Measurements from ENCODE around the gene SEL1L2. TPM values are rescaled to one million over a fixed set of nuclear protein-coding genes. Genes with fewer than 3 reads are reported as not detected.

Gene SEL1L2
- not detected for total RNA-seq (ENCODE audit: unreplicated experiment)
- long read RNA-seq: 0 reads

GRCh38 chr20:13990465-13990864 lies at the start of gene SEL1L2:
Gene SEL1L2, minus strand, starts transcription at chr20:13990614. Its CDS starts 80 bp downstream, at chr20:13990534.
- no peak within 1 kb of the TSS for H3K4me3 Mint-ChIP-seq (ENCODE audit: unreplicated experiment)
- peak; percentile 29 for DNase-seq (ENCODE audit: low spot score)

GRCh38 chr20:14036567-14036966 lies 46.2 kb upstream of the SEL1L2 start:
- no peak overlapping the region for H3K4me3 Mint-ChIP-seq (ENCODE audit: unreplicated experiment)
- no peaks in the 10 kb centered on the region for H3K4me1 Mint-ChIP-seq (ENCODE audit: unreplicated experiment)
- no peaks in the 10 kb centered on the region for H3K27me3 Mint-ChIP-seq (ENCODE audit: unreplicated experiment)
- no peaks in the 10 kb centered on the region for H3K9me3 Mint-ChIP-seq (ENCODE audit: unreplicated experiment)
- no peak for DNase-seq (ENCODE audit: low spot score)
- TF ChIP-seq, protein P1, sequence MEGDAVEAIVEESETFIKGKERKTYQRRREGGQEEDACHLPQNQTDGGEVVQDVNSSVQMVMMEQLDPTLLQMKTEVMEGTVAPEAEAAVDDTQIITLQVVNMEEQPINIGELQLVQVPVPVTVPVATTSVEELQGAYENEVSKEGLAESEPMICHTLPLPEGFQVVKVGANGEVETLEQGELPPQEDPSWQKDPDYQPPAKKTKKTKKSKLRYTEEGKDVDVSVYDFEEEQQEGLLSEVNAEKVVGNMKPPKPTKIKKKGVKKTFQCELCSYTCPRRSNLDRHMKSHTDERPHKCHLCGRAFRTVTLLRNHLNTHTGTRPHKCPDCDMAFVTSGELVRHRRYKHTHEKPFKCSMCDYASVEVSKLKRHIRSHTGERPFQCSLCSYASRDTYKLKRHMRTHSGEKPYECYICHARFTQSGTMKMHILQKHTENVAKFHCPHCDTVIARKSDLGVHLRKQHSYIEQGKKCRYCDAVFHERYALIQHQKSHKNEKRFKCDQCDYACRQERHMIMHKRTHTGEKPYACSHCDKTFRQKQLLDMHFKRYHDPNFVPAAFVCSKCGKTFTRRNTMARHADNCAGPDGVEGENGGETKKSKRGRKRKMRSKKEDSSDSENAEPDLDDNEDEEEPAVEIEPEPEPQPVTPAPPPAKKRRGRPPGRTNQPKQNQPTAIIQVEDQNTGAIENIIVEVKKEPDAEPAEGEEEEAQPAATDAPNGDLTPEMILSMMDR (IDR thresholded peaks at IDR 0.05; ENCODE audit: unreplicated experiment): no peak
- H3K27ac Mint-ChIP-seq (ENCODE audit: unreplicated experiment): no peak overlapping the region
- no peaks in the 10 kb centered on the region for H3K36me3 Mint-ChIP-seq (ENCODE audit: low read depth, unreplicated experiment)

More at GRCh38 chr20:13990465-13990864, at the start of gene SEL1L2:
- Mint-ChIP-seq H3K4me1 (ENCODE audit: unreplicated experiment) (peaks cover 3% of the 10 kb centered on the region), H3K9me3 (ENCODE audit: unreplicated experiment) (no peaks in the 10 kb centered on the region), H3K27me3 (ENCODE audit: unreplicated experiment) (peaks cover 4% of the 10 kb centered on the region), H3K36me3 (ENCODE audit: low read depth, unreplicated experiment) (no peaks in the 10 kb centered on the region), H3K27ac (ENCODE audit: unreplicated experiment) (peak within 1 kb of the TSS; percentile 91)
- TF ChIP-seq, protein P1 (IDR thresholded peaks at IDR 0.05; ENCODE audit: unreplicated experiment): no peak

GRCh38 chr20:14033310-14033709 lies 42.9 kb upstream of the SEL1L2 start:
- Mint-ChIP-seq H3K4me1 (ENCODE audit: unreplicated experiment) (no peaks in the 10 kb centered on the region), H3K27ac (ENCODE audit: unreplicated experiment) (no peak overlapping the region), H3K36me3 (ENCODE audit: low read depth, unreplicated experiment) (no peaks in the 10 kb centered on the region), H3K27me3 (ENCODE audit: unreplicated experiment) (no peaks in the 10 kb centered on the region), H3K9me3 (ENCODE audit: unreplicated experiment) (no peaks in the 10 kb centered on the region), H3K4me3 (ENCODE audit: unreplicated experiment) (no peak overlapping the region)
- TF ChIP-seq, protein P1 (IDR thresholded peaks at IDR 0.05; ENCODE audit: unreplicated experiment): no peak
- DNase-seq (ENCODE audit: low spot score): no peak

- DNase-seq (ENCODE audit: low spot score): no peak
- H3K27me3 Mint-ChIP-seq (ENCODE audit: unreplicated experiment): no peaks in the 10 kb centered on the region
- no peaks in the 10 kb centered on the region for H3K9me3 Mint-ChIP-seq (ENCODE audit: unreplicated experiment)
- no peaks in the 10 kb centered on the region for H3K4me1 Mint-ChIP-seq (ENCODE audit: unreplicated experiment)
- TF ChIP-seq, protein P1 (IDR thresholded peaks at IDR 0.05; ENCODE audit: unreplicated experiment): no peak
- no peaks in the 10 kb centered on the region for H3K36me3 Mint-ChIP-seq (ENCODE audit: low read depth, unreplicated experiment)
- no peak overlapping the region for H3K4me3 Mint-ChIP-seq (ENCODE audit: unreplicated experiment)
- no peak overlapping the region for H3K27ac Mint-ChIP-seq (ENCODE audit: unreplicated experiment)
These were observed 40.6 kb upstream of the SEL1L2 start for GRCh38 chr20:14030991-14031390.

DNA sequence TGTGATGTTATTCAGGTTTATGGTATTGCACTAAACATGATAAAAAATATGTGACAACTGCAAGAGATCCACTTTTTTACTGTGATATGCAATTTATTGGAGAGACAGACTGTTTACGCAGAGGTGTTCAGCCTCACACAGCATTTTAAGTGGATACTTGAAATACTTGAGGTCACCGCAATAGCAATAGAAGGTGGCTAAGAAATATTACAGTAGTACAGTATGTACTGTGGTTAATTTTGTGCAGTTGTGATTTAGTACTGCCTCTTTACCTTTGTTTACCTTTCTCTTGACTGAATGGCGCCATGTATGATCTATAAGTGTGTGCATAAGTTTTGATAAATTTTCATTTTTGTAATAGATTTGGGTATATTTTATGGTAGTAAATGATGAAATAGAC lies 22.3 kb upstream of the SEL1L2 start:
- no peaks in the 10 kb centered on the region for H3K9me3 Mint-ChIP-seq (ENCODE audit: unreplicated experiment)
- H3K27ac Mint-ChIP-seq (ENCODE audit: unreplicated experiment): no peak overlapping the region
- TF ChIP-seq, protein P1 (IDR thresholded peaks at IDR 0.05; ENCODE audit: unreplicated experiment): no peak
- no peaks in the 10 kb centered on the region for H3K27me3 Mint-ChIP-seq (ENCODE audit: unreplicated experiment)
- no peak overlapping the region for H3K4me3 Mint-ChIP-seq (ENCODE audit: unreplicated experiment)
- no peaks in the 10 kb centered on the region for H3K36me3 Mint-ChIP-seq (ENCODE audit: low read depth, unreplicated experiment)
- DNase-seq (ENCODE audit: low spot score): no peak
- no peaks in the 10 kb centered on the region for H3K4me1 Mint-ChIP-seq (ENCODE audit: unreplicated experiment)
